Fibroblast of lung (primary cell): Measurements from ENCODE around the gene SLFN12L. TPM values are rescaled to one million over a fixed set of nuclear protein-coding genes. Genes with fewer than 3 reads are reported as not detected.
A peak's percentile ranks its signal among the peaks of the same experiment; 100 is the strongest.
"Not testable (repeated sequence)": the region's sequence is repeated elsewhere in the genome, so short reads cannot be mapped to it uniquely, and the experiment has no call there.

Experiments
- DNase-seq, 2 donors: peaks; one replicate each; pipeline versions ENCODE4 v3.0.0 to v3.0.0-alpha.2; 2010; ENCODE audit warnings: low read depth in 2 of 2
- H2AFZ ChIP-seq: 2 replicates; pipeline ENCODE4 v1.5.1; 2012; ENCODE audit warnings: low read length, control low read depth, inconsistent platforms
- H3K27ac ChIP-seq: 2 replicates; pipeline ENCODE4 v1.5.1; 2011; ENCODE audit warnings: low read length, control low read depth; ENCODE audit not compliant: insufficient read depth
- H3K27me3 ChIP-seq: 2 replicates; pipeline ENCODE4 v1.5.1; 2011; ENCODE audit warnings: mild to moderate bottlenecking, low read length; ENCODE audit not compliant: control insufficient read depth, insufficient read depth
- H3K36me3 ChIP-seq: 2 replicates; pipeline ENCODE4 v1.5.1; 2011; ENCODE audit warnings: low read length; ENCODE audit not compliant: control insufficient read depth, insufficient read depth
- H3K4me1 ChIP-seq: 2 replicates; pipeline ENCODE4 v1.5.1; 2011; ENCODE audit warnings: low read length; ENCODE audit not compliant: control insufficient read depth, insufficient read depth; ENCODE audit errors: extremely low read depth
- H3K4me2 ChIP-seq: 2 replicates; pipeline ENCODE4 v1.5.1; 2011; ENCODE audit warnings: low read length, control low read depth; ENCODE audit not compliant: insufficient read depth; ENCODE audit errors: extremely low read depth
- H3K4me3 ChIP-seq, 4 experiments: fragments of 200-600 bp in 1 of 4; sonication (generic) in 1 of 4; replicated peaks in 1 of 4; 2 replicates each; pipeline ENCODE4 v1.5.1; 2011 to 2016; ENCODE audit warnings: low read length in 4 of 4, low read depth in 3 of 4, mild to moderate bottlenecking in 3 of 4, control low read depth in 2 of 4, inconsistent platforms in 1 of 4, mixed read lengths in 1 of 4; ENCODE audit not compliant: insufficient read depth in 1 of 4; ENCODE audit errors: control extremely low read depth in 1 of 4
- H3K79me2 ChIP-seq: 2 replicates; pipeline ENCODE4 v1.5.1; 2012; ENCODE audit warnings: mild to moderate bottlenecking, low read length, inconsistent platforms; ENCODE audit not compliant: control insufficient read depth, insufficient read depth
- H3K9ac ChIP-seq: 2 replicates; pipeline ENCODE4 v1.5.1; 2011; ENCODE audit warnings: mild to moderate bottlenecking, low read length, control low read depth; ENCODE audit not compliant: insufficient read depth
- H3K9me3 ChIP-seq: 2 replicates; pipeline ENCODE4 v1.5.1; 2012; ENCODE audit warnings: low read depth, low read length; ENCODE audit not compliant: control insufficient read depth, insufficient read depth
- H4K20me1 ChIP-seq: 2 replicates; pipeline ENCODE4 v1.5.1; 2011; ENCODE audit warnings: low read length; ENCODE audit not compliant: control insufficient read depth, insufficient read depth; ENCODE audit errors: extremely low read depth
- EZH2 ChIP-seq: IDR thresholded peaks from 2 replicates; pipeline ENCODE4 v1.5.1; 2012; ENCODE audit warnings: low read length, control low read depth, mild to moderate bottlenecking; ENCODE audit errors: missing control alignments
- polyA plus RNA-seq, 2 donors: library from polyadenylated mRNA; depleted of rRNA in 1 of 2; stranded (reverse) in 1 of 2; unstranded in 1 of 2; fragments of >200 nt; gene quantifications; 2 replicates each; pipeline ENCODE4 v1.2.1, GENCODE V29; 2011 to 2012; ENCODE audit warnings: missing spikeins in 1 of 2
- total RNA-seq: library from RNA; depleted of rRNA; stranded (reverse); fragments of >200 nt; gene quantifications from 2 replicates; pipeline ENCODE4 v1.2.1, GENCODE V29; 2014
- TF ChIP-seq, protein P1 (sequence below), 2 donors: IDR thresholded peaks in 1 of 2; conservative IDR thresholded peaks in 1 of 2; 1 replicate in 1 of 2; 2 replicates in 1 of 2; pipeline ENCODE4 v1.5.1; 2011 to 2012; ENCODE audit warnings: low read length in 2 of 2, control low read depth in 1 of 2, inconsistent platforms in 1 of 2, low read depth in 1 of 2, mild to moderate bottlenecking in 1 of 2

Gene SLFN12L
- total and polyA plus RNA-seq, 2 donors (not counting 1 experiment from before 2014, with no cell fraction given): 0.09 to 0.17 TPM

DNA sequence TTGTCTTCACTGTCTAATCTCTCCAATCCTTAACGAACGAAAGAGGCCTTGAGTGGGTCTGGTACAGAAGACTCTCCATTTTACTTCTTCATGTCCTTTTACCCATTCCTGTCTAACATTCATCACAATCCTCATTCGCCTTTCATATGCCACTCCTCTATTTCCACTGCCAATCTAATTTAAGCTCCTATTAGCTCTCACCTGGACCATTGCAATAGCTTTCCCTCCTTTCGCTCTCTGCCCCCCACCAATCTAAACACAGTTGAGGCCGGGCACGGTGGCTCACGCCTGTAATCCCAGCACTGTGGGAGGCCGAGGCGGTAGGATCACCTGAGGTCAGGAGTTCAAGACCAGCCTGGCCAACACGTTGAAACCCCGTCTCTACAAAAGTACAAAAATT lies 29.5 kb upstream of the SLFN12L start:
- Histone ChIP-seq H2AFZ (no peak overlapping the region), H3K27me3 (peaks cover 3% of the 10 kb centered on the region), H3K27ac (no peak overlapping the region), H3K4me3 (peak overlapping the region in 1 of 4 experiments; percentile 100), H3K79me2 (peaks cover 25% of the 10 kb centered on the region), H3K9me3 (no peaks in the 10 kb centered on the region), H3K9ac (no peak overlapping the region), H3K36me3 (no peaks in the 10 kb centered on the region), H4K20me1 (no peaks in the 10 kb centered on the region), H3K4me1 (no peaks in the 10 kb centered on the region), H3K4me2 (no peak overlapping the region)
- no peak for TF ChIP-seq EZH2
- TF ChIP-seq, protein P1, sequence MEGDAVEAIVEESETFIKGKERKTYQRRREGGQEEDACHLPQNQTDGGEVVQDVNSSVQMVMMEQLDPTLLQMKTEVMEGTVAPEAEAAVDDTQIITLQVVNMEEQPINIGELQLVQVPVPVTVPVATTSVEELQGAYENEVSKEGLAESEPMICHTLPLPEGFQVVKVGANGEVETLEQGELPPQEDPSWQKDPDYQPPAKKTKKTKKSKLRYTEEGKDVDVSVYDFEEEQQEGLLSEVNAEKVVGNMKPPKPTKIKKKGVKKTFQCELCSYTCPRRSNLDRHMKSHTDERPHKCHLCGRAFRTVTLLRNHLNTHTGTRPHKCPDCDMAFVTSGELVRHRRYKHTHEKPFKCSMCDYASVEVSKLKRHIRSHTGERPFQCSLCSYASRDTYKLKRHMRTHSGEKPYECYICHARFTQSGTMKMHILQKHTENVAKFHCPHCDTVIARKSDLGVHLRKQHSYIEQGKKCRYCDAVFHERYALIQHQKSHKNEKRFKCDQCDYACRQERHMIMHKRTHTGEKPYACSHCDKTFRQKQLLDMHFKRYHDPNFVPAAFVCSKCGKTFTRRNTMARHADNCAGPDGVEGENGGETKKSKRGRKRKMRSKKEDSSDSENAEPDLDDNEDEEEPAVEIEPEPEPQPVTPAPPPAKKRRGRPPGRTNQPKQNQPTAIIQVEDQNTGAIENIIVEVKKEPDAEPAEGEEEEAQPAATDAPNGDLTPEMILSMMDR (conservative IDR thresholded peaks at IDR 0.05 in 1 of 2, IDR thresholded peaks at IDR 0.05 in 1 of 2; ENCODE audit: low read depth in 1 of 2, low read length in 2 of 2): no peak
- no peak for DNase-seq

DNA sequence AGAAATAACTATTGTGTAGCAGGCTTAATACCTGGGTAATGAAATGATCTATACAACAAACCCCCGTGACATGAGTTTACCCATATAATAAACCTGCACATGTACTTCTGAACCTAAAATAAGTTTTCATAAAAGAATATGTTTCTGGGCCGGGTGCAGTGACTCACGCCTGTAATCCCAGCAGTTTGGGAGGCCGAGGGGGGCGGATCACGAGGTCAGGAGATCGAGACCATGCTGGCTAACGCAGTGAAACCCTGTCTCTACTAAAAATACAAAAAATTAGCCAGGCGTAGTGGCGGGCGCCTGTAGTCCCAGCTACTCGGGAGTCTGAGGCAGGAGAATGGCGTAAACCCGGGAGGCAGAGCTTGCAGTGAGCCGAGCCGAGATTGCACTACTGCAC lies 25.7 kb upstream of the SLFN12L start:
- not testable (repeated sequence) for H3K9ac ChIP-seq, H3K36me3 ChIP-seq, H3K4me1 ChIP-seq, H3K79me2 ChIP-seq, H2AFZ ChIP-seq, H4K20me1 ChIP-seq, DNase-seq, H3K4me2 ChIP-seq, H3K9me3 ChIP-seq, H3K27ac ChIP-seq, H3K27me3 ChIP-seq, H3K4me3 ChIP-seq

DNA sequence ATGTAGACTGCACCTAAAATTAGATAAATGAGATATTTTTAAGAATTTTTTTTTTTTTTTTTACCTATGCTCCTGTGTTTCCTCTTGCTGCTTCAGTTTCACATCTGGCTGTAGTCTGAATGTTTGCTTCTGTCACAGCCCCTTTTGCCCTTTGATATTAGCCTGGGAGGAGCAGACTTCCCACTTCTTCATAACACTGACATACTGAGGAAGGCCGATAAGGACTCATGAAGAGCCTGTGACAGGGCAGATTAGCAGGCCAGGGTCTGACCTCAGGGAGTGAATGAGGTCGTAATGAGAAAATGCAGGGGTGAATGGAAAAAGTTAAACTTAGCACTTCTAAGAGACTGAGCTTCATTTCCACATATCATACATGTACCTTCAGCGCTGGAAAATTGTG lies 23.2 kb upstream of the SLFN12L start, which contains the start of gene SLFN14:
SLFN14 (minus strand) TSS at position 117 of the 400 bp plus-strand sequence. CDS start 2,757 bp downstream, outside the sequence.
- TF ChIP-seq, protein P1 (conservative IDR thresholded peaks at IDR 0.05 in 1 of 2, IDR thresholded peaks at IDR 0.05 in 1 of 2; ENCODE audit: low read depth in 1 of 2, low read length in 2 of 2): no peak
- TF ChIP-seq EZH2: no peak
- Histone ChIP-seq H3K9me3 (no peaks in the 10 kb centered on the region), H3K4me2 (no peak within 1 kb of the TSS), H3K27ac (no peak within 1 kb of the TSS), H2AFZ (no peak within 1 kb of the TSS), H3K36me3 (no peaks in the 10 kb centered on the region), H3K4me1 (no peaks in the 10 kb centered on the region), H3K9ac (no peak within 1 kb of the TSS), H3K27me3 (peaks cover 15% of the 10 kb centered on the region), H3K4me3 (no peak within 1 kb of the TSS), H4K20me1 (no peaks in the 10 kb centered on the region), H3K79me2 (no peaks in the 10 kb centered on the region)
- no peak for DNase-seq
